ENCODE data around the gene ANKRD44. TPM values are rescaled to one million over a fixed set of nuclear protein-coding genes. Genes with fewer than 3 reads are reported as not detected.

The ANKRD44 gene
- total RNA-seq, 4 donors from 2014 or later = 1.8 to 6.3 (median 3.0) TPM

GRCh38 chr2:197171582-197171981 is 139.0 kb downstream of the ANKRD44 start:
- TF ChIP-seq POLR2A (IDR thresholded peaks at IDR 0.05) (no peak), CTCF (IDR thresholded peaks at IDR 0.05 in 4 of 5, conservative IDR thresholded peaks at IDR 0.05 in 1 of 5) (no peak)
- no peak overlapping the region for H3K27ac ChIP-seq
- H3K27me3 ChIP-seq = no peaks in the 10 kb centered on the region
- intact Hi-C loops (cut with DNase I; ENCODE audit: low total_unique reads) (no loop called here), in situ Hi-C loops (cut with MboI; ENCODE audit: low sequenced_read_pairs in 4 of 4) (loop anchor here in 1 of 4 donors (10.0 kb wide), 1 partner anchor 57 kb away; no protein-coding TSS in a partner anchor)
- ATAC-seq = no peak
- no peaks in the 10 kb centered on the region for H3K36me3 ChIP-seq
- no peak for DNase-seq
- H3K4me3 ChIP-seq = no peak overlapping the region
- no peaks in the 10 kb centered on the region for H3K9me3 ChIP-seq
- peaks cover 5 to 14% of the 10 kb centered on the region in 2 donors for H3K4me1 ChIP-seq

- H3K4me1 ChIP-seq = peaks cover 0 to 9% of the 10 kb centered on the region in 2 donors
- no peak overlapping the region for H3K27ac ChIP-seq
- no peak for TF ChIP-seq CTCF (IDR thresholded peaks at IDR 0.05 in 4 of 5, conservative IDR thresholded peaks at IDR 0.05 in 1 of 5)
- no peak for TF ChIP-seq POLR2A (IDR thresholded peaks at IDR 0.05)
- intact Hi-C loops (cut with DNase I; ENCODE audit: low total_unique reads) = no loop called here
- no peaks in the 10 kb centered on the region for H3K9me3 ChIP-seq
- DNase-seq = no peak
- no peaks in the 10 kb centered on the region for H3K36me3 ChIP-seq
- no peak for ATAC-seq
- in situ Hi-C loops (cut with MboI; ENCODE audit: low sequenced_read_pairs in 4 of 4) = loop anchor here in 1 of 4 donors (10.0 kb wide), 1 partner anchor 55 kb away; no protein-coding TSS in a partner anchor
- H3K4me3 ChIP-seq = no peak overlapping the region
- no peaks in the 10 kb centered on the region for H3K27me3 ChIP-seq
These were observed 140.4 kb downstream of the ANKRD44 start for GRCh38 chr2:197170208-197170607.

DNA sequence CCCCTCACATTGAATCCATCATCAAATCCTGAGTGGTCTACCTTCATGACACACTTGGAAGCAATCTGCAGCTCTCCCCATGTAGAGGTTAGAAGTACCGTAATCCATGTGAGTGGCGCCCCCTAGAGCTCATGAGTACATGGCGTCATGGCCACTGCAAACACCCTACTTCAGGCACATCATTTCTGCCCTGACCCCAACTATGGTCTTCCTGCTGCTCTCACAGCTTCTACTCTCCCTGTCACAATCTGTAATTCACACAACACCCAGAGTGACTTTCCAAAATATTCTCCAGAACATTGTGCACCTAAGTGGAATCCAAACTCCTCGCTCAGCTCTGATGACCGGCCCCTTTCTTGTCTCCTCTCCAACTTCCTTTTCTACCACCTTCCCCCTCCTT is 141.9 kb downstream of the ANKRD44 start:
- in situ Hi-C loops (cut with MboI; ENCODE audit: low sequenced_read_pairs in 4 of 4) = no loop called here
- H3K4me3 ChIP-seq = no peak overlapping the region
- no peaks in the 10 kb centered on the region for H3K36me3 ChIP-seq
- H3K9me3 ChIP-seq = no peaks in the 10 kb centered on the region
- H3K4me1 ChIP-seq = peaks cover 0 to 9% of the 10 kb centered on the region in 2 donors
- ATAC-seq (peak; percentile 60), DNase-seq (peak; percentile 6 to 36)
- no peak overlapping the region for H3K27ac ChIP-seq
- TF ChIP-seq POLR2A (IDR thresholded peaks at IDR 0.05) (no peak), CTCF (IDR thresholded peaks at IDR 0.05 in 4 of 5, conservative IDR thresholded peaks at IDR 0.05 in 1 of 5) (peak; percentile 7 to 45 (median 31))
- intact Hi-C loops (cut with DNase I; ENCODE audit: low total_unique reads) = loop anchor here (1.0 kb wide), 1 partner anchor 156 kb away; no protein-coding TSS in a partner anchor
- no peaks in the 10 kb centered on the region for H3K27me3 ChIP-seq

GRCh38 chr2:197167608-197168314 is 142.8 kb downstream of the ANKRD44 start:
- no peak for TF ChIP-seq POLR2A (IDR thresholded peaks at IDR 0.05)
- no peak for TF ChIP-seq CTCF (IDR thresholded peaks at IDR 0.05 in 4 of 5, conservative IDR thresholded peaks at IDR 0.05 in 1 of 5)
- Histone ChIP-seq H3K36me3 (no peaks in the 10 kb centered on the region), H3K27ac (no peak overlapping the region), H3K9me3 (no peaks in the 10 kb centered on the region), H3K4me3 (no peak overlapping the region), H3K4me1 (peaks cover 0 to 9% of the 10 kb centered on the region in 2 donors), H3K27me3 (no peaks in the 10 kb centered on the region)
- ATAC-seq = no peak
- DNase-seq = no peak
- intact Hi-C loops (cut with DNase I; ENCODE audit: low total_unique reads) (loop anchor here (1.0 kb wide), 1 partner anchor 155 kb away; no protein-coding TSS in a partner anchor), in situ Hi-C loops (cut with MboI; ENCODE audit: low sequenced_read_pairs in 4 of 4) (no loop called here)

Data from gastrocnemius medialis (tissue), 4 donors.